HG03066 (cell line): Measurements from ENCODE around the gene TIA1.

Experiments used
- ATAC-seq: cut with Tn5 transposase; IDR thresholded peaks from one replicate; pipeline ENCODE4 v1.9.1; 2021; ENCODE audit warnings: low read depth; ENCODE audit not compliant: unreplicated experiment

TIA1 gene

GRCh38 chr2:70161069-70161534, 87.3 kb downstream of the TIA1 start:
- ATAC-seq, result peak; percentile 96

GRCh38 chr2:70160545-70160944, 87.9 kb downstream of the TIA1 start:
- ATAC-seq, result no peak
